Thyroid gland (tissue), 4 donors: Measurements from ENCODE around the gene ADCY3. TPM values are rescaled to one million over a fixed set of nuclear protein-coding genes. Genes with fewer than 3 reads are reported as not detected.

Experiments used
- DNase-seq, 2 donors: peaks; one replicate each; pipeline ENCODE4 v3.0.0-alpha.2; 2019
- H3K27ac ChIP-seq, 3 donors: fragments of 200-600 bp; sonication (generic); 1 replicate in 2 of 3; 2 replicates in 1 of 3; pipeline ENCODE4 v1.5.1; 2016 to 2019; ENCODE audit warnings: mild to moderate bottlenecking in 1 of 3, moderate library complexity in 1 of 3
- H3K27me3 ChIP-seq: fragments of 200-600 bp; sonication (generic); one replicate; pipeline ENCODE4 v1.5.1; 2019
- H3K36me3 ChIP-seq, 2 donors: fragments of 200-600 bp; sonication (generic); one replicate each; pipeline ENCODE4 v1.5.1; 2016 to 2019
- H3K4me1 ChIP-seq, 2 donors: fragments of 200-600 bp; sonication (generic); one replicate each; pipeline ENCODE4 v1.5.1; 2017 to 2019
- H3K4me3 ChIP-seq, 3 donors: fragments of 200-600 bp; sonication (generic); replicated peaks in 1 of 3; 1 replicate in 2 of 3; 2 replicates in 1 of 3; pipeline ENCODE4 v1.5.1; 2016; ENCODE audit warnings: mild to moderate bottlenecking in 1 of 3
- H3K9me3 ChIP-seq: fragments of 200-600 bp; sonication (generic); one replicate; pipeline ENCODE4 v1.5.1; 2017
- POLR2A ChIP-seq, 2 donors: fragments of 450-650 bp; IDR thresholded peaks; one replicate each; pipeline ENCODE4 v1.6.1; 2017; ENCODE audit warnings: antibody characterized with exemption in 2 of 2, mild to moderate bottlenecking in 2 of 2, moderate library complexity in 1 of 2
- WGBS, 2 donors: methylation state at CpG; one replicate each; pipeline ENCODE4 v1.1.5; 2017; 5-methylcytosine and 5-hydroxymethylcytosine counted together
- intact Hi-C: fragments of 100-400 bp; cut with DNase I; formaldehyde crosslinking; loops from one replicate; pipeline ENCODE4 v1.15.1; 2023
- total RNA-seq, 4 donors: library from RNA; depleted of rRNA; stranded (reverse); fragments of >200 nt; gene quantifications; one replicate each; pipeline ENCODE4 v1.2.3, GENCODE V29; 2016
- TF ChIP-seq, protein P1 (sequence below), 6 experiments: fragments of 200-600 bp in 3 of 6; fragments of 450-650 bp in 3 of 6; sonication (generic) in 3 of 6; IDR thresholded peaks; one replicate each; pipeline ENCODE4 v1.5.1; 2016 to 2019; ENCODE audit warnings: antibody characterized with exemption in 6 of 6, mild to moderate bottlenecking in 2 of 6, inconsistent platforms in 1 of 6, moderate library complexity in 1 of 6

ADCY3 gene
- total RNA-seq, 4 donors from 2014 or later: 17.5 to 38.7 (median 29.2) TPM

GRCh38 chr2:24928036-24928435 is 8.0 kb upstream of the ADCY3 start:
- no peaks in the 10 kb centered on the region for H3K4me1 ChIP-seq
- no peak for DNase-seq
- intact Hi-C loops: no loop called here
- no peaks in the 10 kb centered on the region for H3K9me3 ChIP-seq
- H3K27me3 ChIP-seq: no peaks in the 10 kb centered on the region
- no peak overlapping the region for H3K4me3 ChIP-seq
- H3K27ac ChIP-seq: no peak overlapping the region
- no peaks in the 10 kb centered on the region for H3K36me3 ChIP-seq
- TF ChIP-seq, protein P1, sequence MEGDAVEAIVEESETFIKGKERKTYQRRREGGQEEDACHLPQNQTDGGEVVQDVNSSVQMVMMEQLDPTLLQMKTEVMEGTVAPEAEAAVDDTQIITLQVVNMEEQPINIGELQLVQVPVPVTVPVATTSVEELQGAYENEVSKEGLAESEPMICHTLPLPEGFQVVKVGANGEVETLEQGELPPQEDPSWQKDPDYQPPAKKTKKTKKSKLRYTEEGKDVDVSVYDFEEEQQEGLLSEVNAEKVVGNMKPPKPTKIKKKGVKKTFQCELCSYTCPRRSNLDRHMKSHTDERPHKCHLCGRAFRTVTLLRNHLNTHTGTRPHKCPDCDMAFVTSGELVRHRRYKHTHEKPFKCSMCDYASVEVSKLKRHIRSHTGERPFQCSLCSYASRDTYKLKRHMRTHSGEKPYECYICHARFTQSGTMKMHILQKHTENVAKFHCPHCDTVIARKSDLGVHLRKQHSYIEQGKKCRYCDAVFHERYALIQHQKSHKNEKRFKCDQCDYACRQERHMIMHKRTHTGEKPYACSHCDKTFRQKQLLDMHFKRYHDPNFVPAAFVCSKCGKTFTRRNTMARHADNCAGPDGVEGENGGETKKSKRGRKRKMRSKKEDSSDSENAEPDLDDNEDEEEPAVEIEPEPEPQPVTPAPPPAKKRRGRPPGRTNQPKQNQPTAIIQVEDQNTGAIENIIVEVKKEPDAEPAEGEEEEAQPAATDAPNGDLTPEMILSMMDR (IDR thresholded peaks at IDR 0.05): no peak
- no peak for TF ChIP-seq POLR2A (IDR thresholded peaks at IDR 0.05)

GRCh38 chr2:24926602-24927252 is 6.7 kb upstream of the ADCY3 start:
- no peaks in the 10 kb centered on the region for H3K9me3 ChIP-seq
- H3K4me1 ChIP-seq: no peaks in the 10 kb centered on the region
- intact Hi-C loops: no loop called here
- no peaks in the 10 kb centered on the region for H3K36me3 ChIP-seq
- TF ChIP-seq, protein P1 (IDR thresholded peaks at IDR 0.05): no peak
- TF ChIP-seq POLR2A (IDR thresholded peaks at IDR 0.05): no peak
- H3K27me3 ChIP-seq: no peaks in the 10 kb centered on the region
- H3K4me3 ChIP-seq: no peak overlapping the region
- 26 to 30% methylated on average over 24 to 30 of the region's 33 CpGs for WGBS, 2 donors
- peak; percentile 25 to 36 for DNase-seq
- H3K27ac ChIP-seq: peak overlapping the region in 2 of 3 donors; percentile 33 to 38

DNA sequence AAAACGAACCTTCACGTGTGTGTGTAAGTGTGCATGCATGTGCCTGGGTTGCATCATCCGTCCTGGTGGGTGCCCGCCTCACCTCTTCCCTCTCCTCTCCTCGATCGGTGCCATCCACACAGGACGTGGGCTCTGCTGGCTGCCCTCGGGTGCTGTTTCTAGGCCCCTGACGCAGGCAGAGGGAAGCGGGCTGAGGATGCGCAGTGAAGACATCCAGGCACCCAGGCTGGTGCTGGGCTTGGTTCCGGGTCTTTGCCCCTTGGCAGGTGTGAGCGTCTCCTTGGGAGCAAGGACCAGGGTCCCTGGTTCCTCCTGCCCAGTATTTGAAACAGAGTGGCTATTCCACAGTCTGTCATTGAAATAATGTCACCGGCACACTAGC is 6.2 kb upstream of the ADCY3 start:
- H3K36me3 ChIP-seq: no peaks in the 10 kb centered on the region
- intact Hi-C loops: no loop called here
- H3K4me3 ChIP-seq: no peak overlapping the region
- TF ChIP-seq, protein P1 (IDR thresholded peaks at IDR 0.05): no peak
- no peak for TF ChIP-seq POLR2A (IDR thresholded peaks at IDR 0.05)
- no peaks in the 10 kb centered on the region for H3K27me3 ChIP-seq
- no peaks in the 10 kb centered on the region for H3K9me3 ChIP-seq
- H3K4me1 ChIP-seq: no peaks in the 10 kb centered on the region
- H3K27ac ChIP-seq: peak overlapping the region in 2 of 3 donors; percentile 33 to 38
- 90 to 95% methylated on average over 13 to 14 of the region's 14 CpGs for WGBS, 2 donors
- DNase-seq: no peak

DNA sequence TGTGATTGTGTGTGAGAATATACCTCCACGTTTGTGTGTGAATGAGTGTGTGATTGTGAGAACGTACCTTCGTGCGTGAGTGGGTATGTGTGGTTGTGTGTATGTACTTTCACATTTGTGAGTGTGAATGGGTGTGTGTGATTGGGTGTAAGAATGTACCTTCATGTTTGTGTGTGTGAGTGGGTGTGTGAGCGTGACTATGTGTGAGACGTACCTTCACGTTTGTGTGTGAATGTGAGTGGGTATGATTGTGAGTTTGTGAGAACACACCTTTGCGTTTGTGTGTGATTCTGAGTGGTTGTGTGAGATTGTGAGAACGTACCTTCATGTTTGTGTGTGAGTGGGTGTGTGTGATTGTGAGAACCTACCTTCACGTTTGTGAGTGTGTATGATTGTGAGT is 5.8 kb upstream of the ADCY3 start:
- Histone ChIP-seq H3K27ac (no peak overlapping the region), H3K27me3 (no peaks in the 10 kb centered on the region), H3K36me3 (no peaks in the 10 kb centered on the region), H3K4me3 (no peak overlapping the region), H3K9me3 (no peaks in the 10 kb centered on the region), H3K4me1 (no peaks in the 10 kb centered on the region)
- no peak for DNase-seq
- intact Hi-C loops: no loop called here
- WGBS, 2 donors: 95% methylated on average over 10 of the region's 10 CpGs
- TF ChIP-seq POLR2A (IDR thresholded peaks at IDR 0.05): no peak
- TF ChIP-seq, protein P1 (IDR thresholded peaks at IDR 0.05): no peak

GRCh38 chr2:24924732-24925131 is 4.7 kb upstream of the ADCY3 start:
- Histone ChIP-seq H3K9me3 (no peaks in the 10 kb centered on the region), H3K36me3 (no peaks in the 10 kb centered on the region), H3K4me3 (no peak overlapping the region), H3K27me3 (no peaks in the 10 kb centered on the region), H3K4me1 (no peaks in the 10 kb centered on the region), H3K27ac (no peak overlapping the region)
- DNase-seq: no peak
- WGBS, 2 donors: 84 to 86% methylated on average over 5 to 6 of the region's 6 CpGs
- TF ChIP-seq, protein P1 (IDR thresholded peaks at IDR 0.05): no peak
- no peak for TF ChIP-seq POLR2A (IDR thresholded peaks at IDR 0.05)
- intact Hi-C loops: no loop called here
